AG08395 (cell line): ENCODE data around the gene GRIK2.

ENCODE experiments used
- DNase-seq: peaks from one replicate; pipeline ENCODE4 v3.0.0; 2012; ENCODE audit warnings: mixed read lengths, low spot score

GRIK2 gene

DNA sequence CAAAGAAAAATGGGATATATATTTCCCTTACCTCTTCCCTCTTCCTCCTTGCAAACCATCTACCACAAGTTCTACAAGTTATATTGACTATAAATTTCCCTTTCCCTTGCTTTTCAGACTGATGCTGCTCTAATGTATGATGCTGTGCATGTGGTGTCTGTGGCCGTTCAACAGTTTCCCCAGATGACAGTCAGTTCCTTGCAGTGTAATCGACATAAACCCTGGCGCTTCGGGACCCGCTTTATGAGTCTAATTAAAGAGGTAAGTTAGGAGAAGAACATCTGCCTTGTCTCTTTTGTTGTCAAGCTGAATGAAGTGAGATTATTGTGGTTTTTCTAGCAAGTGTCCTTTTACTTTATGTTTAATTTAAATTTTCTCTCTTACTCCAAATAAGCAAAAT, 406.0 kb downstream of the GRIK2 start:
- DNase-seq: no peak

DNA sequence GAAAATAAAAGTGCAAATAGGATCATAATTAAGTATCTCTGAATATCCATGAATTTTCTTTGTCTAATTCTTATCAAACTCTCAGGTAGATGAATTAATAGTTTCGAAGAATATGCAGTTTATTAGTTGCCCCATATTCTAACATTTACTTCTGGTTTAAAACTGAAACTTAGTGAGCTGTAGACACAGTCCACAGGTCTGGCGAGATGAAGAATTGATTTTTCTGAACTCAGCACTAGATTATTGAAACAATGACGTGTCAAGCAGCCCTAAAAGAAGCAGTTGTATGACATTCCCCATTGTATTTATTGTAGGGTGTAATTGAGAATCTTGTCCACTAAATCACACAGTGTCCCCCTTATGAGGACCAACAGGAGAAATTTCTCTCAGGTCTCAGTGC, 407.1 kb downstream of the GRIK2 start:
- DNase-seq: no peak

DNA sequence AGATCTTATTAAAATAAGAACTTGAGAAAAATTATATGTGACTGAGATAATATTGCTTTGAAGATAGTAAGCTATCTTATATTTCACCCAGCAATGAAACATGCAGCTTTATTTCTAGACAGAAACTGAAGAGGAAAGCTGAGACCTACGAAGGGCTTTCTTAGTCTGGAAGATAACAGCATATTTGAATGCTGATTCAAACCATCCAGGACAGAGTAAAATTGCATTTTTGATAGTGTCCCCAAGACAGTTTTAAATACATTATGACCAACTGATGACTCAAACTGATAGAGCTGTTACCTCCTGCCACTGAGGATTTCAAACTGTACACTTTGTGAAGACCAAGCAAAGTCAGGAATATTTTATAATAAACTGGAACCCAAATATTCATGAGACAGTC, 409.6 kb downstream of the GRIK2 start:
- DNase-seq: no peak

DNA sequence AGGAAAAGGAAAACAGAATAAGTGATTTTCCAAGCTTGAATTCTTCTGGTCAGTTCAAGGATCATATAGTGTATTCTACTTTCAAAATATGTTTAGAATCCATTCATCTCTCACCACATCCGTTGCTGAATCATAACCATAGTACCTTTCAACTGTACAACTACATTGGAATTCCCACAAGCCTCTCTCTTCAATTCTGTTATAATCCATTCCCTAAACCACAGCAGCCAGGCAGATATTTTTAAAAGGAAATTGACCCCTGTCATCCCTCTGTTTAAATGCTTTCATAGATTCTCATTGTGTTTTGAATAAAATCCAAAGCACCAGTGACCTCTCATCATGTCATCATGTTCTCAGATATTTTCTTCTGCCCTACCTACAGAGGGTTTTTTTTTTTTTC, 412.7 kb downstream of the GRIK2 start:
- DNase-seq: peak; percentile 61

DNA sequence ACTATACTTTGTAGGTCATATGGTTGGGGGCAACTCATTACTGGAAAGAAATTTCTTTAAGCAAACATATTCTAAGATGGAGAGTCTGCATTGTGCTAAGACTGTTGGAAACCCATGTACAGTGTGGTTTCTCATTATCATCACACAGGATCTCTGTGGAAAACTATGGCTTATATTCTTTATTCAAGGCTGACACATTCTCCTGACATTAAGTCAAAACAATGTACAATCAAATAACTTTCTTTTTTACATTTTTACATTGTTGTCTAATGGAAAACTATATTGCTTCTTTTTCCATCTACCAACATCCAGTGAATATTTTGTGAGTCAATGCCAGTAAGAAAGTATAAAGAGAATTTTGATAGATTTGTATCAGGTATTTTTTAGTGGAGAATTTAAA, 417.6 kb downstream of the GRIK2 start:
- no peak for DNase-seq

DNA sequence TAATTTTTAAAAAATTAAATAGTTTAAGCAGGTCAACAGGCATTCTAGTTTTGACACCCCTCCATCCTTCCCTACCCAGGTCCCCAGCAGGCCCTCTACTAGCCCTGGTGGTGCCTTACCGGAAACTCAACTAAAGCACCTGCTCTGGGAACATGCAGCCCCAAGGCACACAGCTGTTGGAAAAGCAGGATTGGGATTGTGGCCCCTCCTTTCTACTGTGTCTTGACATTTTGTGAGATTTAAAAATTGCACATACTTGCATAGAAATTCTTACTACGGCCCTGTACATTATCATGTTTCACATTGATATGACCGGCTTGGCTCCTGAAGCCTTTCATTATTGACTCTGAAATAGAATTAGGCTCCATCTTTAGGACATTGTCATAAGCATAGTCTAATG, 423.2 kb downstream of the GRIK2 start:
- no peak for DNase-seq

DNA sequence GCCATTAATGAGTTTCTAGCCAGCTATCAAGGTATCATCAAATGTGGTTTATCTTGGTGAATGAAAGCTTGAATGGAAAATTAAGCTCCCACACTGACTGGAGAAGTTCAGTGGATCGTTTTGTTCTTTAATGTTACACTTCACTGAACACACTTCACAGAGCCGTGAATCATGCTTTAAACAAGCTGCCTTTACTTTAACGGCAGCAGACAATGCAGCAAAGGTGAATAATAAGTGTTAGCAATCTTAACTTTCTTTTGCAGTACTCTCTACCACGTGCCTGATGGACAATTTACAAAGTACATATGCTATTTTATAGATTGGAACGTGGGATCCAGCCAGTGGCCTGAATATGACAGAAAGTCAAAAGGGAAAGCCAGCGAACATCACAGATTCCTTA, 424.5 kb downstream of the GRIK2 start:
- no peak for DNase-seq

DNA sequence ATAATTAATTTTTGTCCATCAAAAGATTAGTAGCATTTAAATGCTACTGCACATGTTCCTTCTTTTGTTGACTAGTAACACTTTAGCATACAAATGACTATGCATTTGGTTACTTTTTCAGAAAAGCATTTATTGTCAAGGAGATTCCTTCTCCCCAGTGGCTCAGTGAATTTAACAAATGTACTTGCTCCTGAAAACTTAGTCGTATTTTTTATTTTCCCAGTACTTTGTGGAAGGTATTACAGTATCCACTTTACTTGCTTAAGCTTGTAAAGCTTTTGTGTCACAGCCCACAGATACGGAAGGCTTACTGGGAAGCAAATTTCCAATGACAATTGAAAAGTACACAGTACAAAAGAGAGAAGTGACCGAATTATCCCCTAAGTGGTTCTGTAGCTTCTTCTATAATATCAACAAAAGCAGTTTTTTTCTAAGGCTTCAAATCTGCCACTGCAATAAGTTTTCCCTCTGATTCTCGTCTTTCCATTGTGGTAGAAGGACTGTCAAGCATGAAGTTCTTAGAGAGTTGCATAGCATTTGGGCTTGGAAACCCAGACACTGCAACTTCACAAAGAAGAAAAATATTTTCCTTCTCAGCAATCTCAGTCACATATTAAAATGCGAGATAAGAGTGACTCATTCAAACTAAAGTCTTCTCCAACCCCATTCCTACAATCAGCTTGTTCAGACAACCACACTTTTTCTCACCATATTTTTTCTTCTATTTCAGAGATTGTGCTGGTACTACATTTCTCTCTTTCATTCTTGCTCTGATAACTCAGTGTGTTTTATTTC, 431.2 kb downstream of the GRIK2 start:
- no peak for DNase-seq

DNA sequence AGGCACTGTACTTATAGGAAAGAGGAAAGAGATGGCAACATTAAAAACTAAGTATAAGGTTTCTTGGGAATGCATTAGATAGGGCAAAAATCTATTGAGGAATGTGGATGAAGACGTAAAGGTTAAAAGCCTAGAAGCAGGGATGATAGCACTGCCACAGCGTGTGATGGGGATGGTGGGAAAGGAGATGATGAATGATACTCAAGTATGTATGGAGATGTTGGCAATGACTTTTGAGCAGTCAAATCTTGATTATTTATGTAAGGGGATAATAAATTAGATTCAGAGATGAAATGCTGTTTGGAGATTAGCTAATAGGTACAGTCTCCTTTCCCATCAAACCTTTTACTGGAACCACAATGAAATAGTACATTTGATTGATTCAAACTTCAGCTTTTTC, 432.8 kb downstream of the GRIK2 start:
- DNase-seq: no peak

DNA sequence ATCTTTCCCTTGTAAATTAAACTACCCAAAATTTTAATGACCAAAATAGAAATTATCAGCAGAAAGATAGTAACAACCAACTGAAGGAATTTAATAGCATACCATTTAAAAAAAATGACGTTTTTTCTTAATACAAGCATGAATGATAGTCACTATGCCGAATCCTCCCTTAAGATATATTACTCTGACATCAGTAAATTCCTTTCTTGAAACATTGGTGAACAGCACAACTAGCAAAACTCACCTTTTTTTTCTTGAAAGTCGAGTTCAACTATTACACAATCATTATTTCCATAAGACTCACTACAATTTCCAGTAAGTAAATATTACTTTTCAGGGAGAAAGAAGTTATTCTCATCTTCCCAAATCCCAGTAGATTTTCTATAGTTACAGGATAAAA, 433.2 kb downstream of the GRIK2 start:
- DNase-seq: no peak

DNA sequence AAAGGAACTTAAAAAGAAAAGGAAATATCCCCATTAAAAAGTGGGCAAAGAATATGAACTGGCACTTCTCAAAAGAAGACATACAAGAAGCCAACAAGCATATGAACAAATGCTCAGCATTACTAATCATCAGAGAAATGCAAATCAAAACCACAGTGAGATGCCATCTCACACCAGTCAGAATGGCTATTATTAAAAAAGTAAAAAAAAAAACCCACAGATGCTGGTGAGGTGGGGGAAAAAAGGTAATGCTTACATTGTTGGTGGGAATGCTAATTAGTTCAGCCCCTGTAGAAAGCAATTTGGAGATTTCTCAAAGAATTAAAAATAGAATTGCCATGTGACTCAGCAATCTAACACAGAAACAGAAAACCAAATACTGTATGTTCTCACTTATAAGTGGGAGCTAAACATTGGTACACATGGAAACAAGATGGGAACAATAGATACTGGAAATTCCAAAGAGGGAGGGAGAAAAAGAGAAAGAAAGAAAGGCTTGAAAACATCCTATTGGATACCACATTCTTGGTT, 437.1 kb downstream of the GRIK2 start:
- peak; percentile 30 for DNase-seq

DNA sequence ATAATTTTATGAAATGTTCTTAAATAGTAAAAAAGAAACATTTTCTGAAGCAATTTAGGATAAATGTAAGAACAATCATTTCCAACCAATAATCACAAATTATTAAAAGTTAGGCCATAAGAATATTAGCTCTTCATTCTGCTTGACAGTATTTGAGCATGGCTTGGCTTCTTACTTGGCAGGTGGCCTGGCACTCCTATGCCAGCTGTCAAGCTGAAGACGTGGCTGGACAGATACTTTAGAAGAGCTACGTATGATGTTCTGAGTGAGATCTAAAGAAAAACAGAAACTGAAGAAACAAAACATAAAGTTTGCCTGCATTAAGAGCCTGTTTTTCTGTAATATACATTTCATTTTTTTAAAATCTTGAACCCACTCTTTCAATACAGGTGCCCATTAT, 438.9 kb downstream of the GRIK2 start:
- no peak for DNase-seq

DNA sequence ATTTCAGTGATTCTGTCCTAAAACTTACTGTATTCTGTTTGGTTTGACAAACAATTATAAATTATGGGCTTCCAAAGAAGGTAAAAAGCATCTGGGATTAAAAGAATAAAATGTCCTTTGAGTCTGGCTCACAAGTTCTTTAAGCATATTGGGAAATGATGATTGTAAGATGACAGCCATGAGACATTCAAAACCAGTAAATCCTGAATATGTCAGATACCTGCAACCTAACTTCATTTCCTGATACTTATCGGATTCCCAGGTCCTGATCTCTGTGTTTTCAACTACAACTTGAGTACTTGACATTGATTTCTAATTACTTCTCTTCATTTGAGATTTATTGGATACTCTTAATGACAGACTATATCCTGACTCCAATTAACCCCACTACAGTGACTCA, 446.6 kb downstream of the GRIK2 start:
- no peak for DNase-seq

DNA sequence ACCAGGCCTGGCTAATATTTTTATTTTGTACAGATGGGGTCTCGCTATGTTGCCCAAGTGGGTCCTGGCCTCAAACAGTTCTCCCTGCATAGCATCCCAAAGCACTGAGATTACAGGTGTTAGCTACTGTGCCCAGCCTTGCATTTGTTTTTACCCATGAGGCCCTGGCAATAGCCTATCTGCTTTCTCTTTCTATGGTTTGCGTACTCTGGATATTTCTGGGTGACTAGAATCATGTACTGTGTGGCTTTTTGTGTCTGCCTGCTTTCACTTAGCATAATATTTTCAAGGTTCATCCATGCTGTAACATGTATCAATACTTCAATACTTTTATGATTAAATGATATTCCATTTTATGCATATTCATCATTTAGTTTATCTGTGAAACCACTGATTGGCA, 451.7 kb downstream of the GRIK2 start:
- no peak for DNase-seq

DNA sequence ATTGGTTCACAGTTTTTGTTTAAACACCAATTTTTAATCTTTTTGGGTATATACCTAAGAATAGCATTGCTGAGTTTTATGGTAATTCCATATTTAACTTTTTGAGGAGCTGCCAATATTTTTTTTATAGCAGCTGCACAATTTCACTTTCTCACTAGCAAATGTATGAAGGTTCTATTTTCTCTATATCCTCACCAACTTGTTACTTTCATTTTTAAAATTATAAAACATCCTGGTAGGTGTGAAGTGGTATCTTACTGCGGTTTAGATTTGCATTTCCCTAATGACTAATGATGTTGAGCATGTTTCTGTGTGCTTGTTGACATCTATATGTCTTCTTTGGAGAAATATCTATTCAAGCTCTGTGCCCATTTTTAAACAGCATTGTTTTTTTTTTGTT, 452.1 kb downstream of the GRIK2 start:
- DNase-seq: no peak

DNA sequence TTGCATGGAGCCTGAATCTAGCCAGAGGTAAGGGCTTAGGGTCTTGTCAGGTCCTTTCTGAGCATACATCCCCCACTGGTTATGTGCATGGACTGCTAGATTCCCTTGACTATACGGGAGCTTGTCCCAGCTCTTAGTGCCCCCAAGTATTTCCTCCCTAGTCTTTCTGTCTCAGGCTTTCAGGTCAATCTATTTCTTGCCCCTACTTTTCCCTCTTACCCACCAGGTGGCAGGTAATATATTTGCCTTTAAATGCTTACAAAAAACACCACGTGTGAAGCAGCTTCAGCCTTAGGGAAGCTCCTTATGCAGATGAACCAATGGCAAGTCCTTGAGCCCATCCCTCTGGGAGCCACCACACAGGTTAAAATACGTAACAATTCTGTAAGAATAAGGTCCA, 454.2 kb downstream of the GRIK2 start:
- DNase-seq: no peak

DNA sequence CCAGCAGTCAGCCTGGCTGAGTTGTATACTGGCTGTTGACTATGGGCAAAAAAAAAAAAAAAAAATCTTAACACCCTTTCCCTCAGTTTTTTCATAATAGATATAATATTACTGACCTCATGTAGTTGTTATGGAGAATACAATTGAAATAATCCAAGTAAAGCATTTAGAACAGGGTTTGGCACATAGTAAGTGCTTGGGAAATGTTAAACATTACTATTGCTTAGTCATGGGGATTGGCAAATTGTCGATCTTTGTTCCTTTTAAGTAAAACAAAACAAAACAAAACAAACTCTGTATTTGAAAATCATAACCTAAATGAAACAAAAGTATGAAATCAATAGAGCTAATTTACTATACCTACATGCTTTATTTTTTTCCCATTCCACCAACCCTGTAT, 458.4 kb downstream of the GRIK2 start:
- DNase-seq: peak; percentile 6

DNA sequence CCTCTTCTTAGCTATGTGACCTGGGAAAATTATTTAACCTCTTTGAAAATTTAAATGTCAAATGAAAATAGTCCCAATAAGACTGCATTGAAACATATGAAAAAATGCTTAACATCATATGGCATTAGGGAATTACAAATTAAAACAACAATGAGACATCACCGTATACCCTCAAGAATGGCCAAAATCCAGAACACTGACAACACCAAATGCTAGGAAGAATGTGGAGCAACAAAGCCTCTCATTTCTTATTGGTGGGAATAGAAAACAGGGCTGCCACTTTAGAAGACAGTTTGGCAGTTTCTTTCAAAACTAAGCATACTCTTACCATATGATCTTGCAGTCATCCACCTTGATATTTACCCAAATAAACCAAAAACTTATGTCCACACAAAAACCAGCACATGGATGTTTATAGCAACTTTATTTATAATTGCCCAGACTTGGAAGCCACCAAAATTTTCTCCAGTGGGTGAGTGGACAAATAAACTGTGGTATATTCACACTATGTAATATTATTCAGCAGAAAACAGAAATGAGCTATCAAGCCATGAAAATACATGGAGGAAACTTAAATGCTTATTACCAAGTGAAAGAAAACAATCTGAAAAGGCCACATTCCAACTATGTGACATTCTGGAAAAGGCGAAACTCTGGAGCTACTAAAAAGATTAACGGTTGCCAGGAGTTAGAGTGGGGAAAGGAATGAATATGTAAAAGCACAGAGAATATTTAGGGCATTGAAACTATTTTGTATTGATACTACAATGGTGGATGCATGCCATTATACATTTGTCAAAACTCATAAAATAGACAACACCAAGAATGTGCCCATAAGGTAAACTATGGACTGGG, 459.9 kb downstream of the GRIK2 start:
- no peak for DNase-seq

DNA sequence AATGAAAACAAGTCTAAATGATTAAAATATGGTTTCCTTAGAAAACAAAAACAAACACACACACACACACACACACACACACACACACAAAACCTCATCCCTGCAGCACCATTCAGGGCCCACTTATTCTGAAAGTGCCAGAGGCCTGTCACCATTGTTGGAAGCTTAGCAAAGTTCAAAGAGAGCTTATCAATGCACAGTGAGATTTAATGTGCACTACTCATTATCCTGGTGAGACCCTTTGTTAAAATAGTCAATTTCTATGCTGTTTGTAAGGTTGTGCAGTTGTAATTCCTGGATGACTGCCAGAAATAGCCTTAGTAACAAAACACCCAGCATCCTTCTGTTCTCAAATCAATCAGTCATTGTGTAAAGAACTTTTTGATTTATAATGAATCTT, 482.9 kb downstream of the GRIK2 start:
- no peak for DNase-seq

DNA sequence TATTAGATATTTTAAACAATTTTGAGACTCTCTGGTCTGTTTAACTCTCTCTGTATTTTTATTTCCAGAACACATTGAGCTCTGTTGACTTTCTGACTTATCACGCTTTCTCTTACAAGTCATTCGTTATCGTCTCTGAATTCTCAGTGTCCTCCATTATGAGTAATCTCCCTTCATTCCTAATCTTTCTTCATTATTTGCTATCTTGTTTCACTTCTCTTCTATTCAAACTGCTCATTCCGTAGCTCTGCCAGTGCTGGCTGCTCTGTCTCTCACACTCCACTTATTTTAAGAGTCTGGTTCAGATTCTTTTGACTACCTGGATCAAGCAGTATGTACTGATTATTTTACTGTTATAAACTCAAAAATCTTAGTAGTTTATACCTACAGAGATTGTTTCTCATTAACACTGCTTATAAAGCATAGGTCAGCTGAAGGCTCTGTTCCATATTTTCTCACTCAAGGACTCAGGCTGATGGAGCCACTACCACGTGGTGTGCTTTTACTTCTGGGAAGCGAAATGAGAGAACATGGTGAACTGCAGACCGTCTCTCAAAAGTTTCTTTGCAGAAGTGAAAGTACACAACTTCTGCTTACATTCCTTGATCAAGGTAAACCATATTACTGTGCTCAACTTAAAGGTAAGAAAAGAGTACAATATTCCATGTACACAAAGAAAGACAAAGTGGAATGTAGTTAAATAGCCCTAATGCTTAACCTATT, 485.2 kb downstream of the GRIK2 start:
- no peak for DNase-seq

DNA sequence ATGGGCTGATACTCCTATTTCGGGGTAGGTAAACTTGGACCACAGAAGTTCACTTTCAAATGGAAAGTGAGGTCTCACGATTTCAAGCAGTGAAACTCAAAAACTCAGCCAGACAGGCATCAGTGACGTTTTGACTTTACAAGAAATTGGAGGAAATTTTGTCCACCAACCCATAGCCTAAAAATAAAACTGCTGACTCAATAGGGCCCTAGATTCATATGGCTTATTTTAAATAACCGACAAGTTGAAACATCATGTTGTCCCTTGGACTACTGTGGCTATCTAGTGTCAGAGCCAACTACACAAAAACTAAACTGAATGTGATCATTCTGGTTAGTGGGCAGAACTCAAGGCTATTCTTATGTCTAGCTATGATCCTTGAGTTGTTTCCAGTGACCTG, 486.3 kb downstream of the GRIK2 start:
- DNase-seq: no peak

DNA sequence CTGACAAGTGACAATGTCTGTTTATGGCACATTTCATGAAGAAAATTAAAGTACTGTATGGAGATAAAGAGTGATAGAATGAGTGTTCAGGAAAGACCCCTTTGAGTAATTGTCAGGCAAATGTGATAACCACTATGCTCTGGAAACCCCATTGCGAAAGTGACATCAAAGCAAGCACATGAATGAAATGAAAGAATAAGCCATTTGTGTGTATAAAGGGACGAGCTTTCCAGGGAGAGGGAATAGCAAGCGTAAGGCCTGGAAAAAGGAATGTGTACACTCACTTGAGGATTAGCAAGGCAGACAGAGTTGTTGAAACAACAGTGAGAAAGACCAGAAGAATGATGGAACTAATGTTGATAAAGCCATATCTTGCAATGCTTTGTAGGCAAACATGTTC, 490.0 kb downstream of the GRIK2 start:
- DNase-seq: no peak

DNA sequence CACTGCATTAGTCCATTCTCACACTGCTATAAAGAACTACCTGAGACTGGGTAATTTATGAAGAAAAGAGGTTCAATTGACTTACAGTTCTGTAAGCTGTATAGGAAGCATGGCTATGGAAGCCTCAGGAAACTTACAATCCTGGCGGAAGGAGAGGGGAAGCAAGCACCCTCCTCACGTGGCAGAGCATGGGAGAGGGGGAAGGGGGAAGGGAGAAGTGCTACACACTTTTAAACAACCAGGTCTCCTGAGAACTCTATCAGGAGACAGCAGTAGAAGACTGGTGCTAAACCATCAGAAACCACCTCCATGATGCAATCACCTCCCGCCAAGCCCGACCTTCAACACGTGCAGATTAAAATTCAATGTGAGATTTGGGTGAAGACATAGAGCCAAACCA, 494.0 kb downstream of the GRIK2 start:
- DNase-seq: no peak
